Activated T-cell treated with anti-CD3 and anti-CD28 coated beads, Interleukin-2, amount 50 U/mL, for 72 hours (primary cell): ENCODE measurements around the gene CBR1. TPM values are rescaled to one million over a fixed set of nuclear protein-coding genes. Genes with fewer than 3 reads are reported as not detected.

Experiments used
- ATAC-seq, 2 donors: fragments of 150-1000 bp; cut with Tn5 transposase; replicated peaks in 1 of 2; 2 replicates each; pipeline ENCODE4 v1.10.0; 2021; ENCODE audit warnings: moderate library complexity in 2 of 2, mild to moderate bottlenecking in 1 of 2
- DNase-seq, 2 donors: peaks; one replicate each; pipeline ENCODE4 v3.0.0; 2021 to 2022; ENCODE audit warnings: mixed read lengths in 1 of 2
- H3K27ac Mint-ChIP-seq: one replicate; pipeline ENCODE4 v1.8.0; 2022; ENCODE audit warnings: mild to moderate bottlenecking, moderate library complexity, mixed read lengths
- H3K27me3 Mint-ChIP-seq: one replicate; pipeline ENCODE4 v1.8.0; 2022; ENCODE audit warnings: low read depth, mixed read lengths
- H3K36me3 Mint-ChIP-seq, 2 donors: one replicate each; pipeline ENCODE4 v1.8.0; 2022; ENCODE audit warnings: mixed read lengths in 2 of 2, mild to moderate bottlenecking in 1 of 2; ENCODE audit not compliant: insufficient read depth in 2 of 2
- H3K4me1 Mint-ChIP-seq: one replicate; pipeline ENCODE4 v1.8.0; 2022; ENCODE audit warnings: low read depth, mixed read lengths
- H3K4me3 Mint-ChIP-seq, 2 donors: one replicate each; pipeline ENCODE4 v1.8.0; 2022; ENCODE audit warnings: mild to moderate bottlenecking in 2 of 2, mixed read lengths in 2 of 2, moderate library complexity in 2 of 2
- H3K9me3 Mint-ChIP-seq, 2 donors: one replicate each; pipeline ENCODE4 v1.8.0; 2022; ENCODE audit warnings: mixed read lengths in 2 of 2
- total RNA-seq, 2 donors: library from RNA; stranded (reverse); gene quantifications; one replicate each; pipeline ENCODE4 v1.2.3, GENCODE V29; 2022

The CBR1 gene
- total RNA-seq, 2 donors from 2014 or later, result 17.0 to 38.5 TPM

DNA sequence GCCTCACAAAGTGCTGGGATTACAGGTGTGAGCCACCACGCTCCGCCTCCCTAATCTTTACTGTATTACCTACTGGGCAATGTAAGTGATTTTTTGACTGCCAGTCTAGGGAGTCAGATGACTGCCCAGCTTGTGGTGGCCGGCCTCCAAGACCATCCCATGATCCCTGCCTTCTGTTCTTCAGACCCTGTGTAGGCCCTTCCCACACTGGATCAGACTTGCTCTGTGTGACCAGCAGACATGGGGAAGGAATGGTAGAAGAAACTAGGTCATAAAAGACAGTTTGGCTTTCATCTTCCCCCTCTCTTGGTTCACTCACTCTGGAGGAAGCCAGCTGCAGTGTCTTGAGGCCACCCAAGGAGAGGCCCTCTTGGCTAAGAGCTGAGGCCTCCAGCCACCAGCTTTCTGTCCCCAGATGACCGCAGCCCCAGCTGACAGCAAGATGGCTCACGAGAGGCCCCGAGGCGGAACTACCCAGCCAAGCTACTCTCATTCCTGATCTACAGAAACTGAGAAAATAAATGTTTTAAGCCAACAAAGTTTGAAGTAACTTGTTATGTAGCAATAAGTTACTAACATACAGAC is 50.6 kb downstream of the CBR1 start:
- Mint-ChIP-seq H3K36me3 (no peaks in the 10 kb centered on the region), H3K27me3 (no peaks in the 10 kb centered on the region), H3K27ac (no peak overlapping the region), H3K9me3 (no peaks in the 10 kb centered on the region), H3K4me3 (no peak overlapping the region), H3K4me1 (no peaks in the 10 kb centered on the region)
- ATAC-seq (no peak), DNase-seq (no peak)

Other genes starting within 250 kb of the CBR1 start
- 10 to 100 TPM; 14.0 to 16.7 TPM for gene SETD4, start 9.5 kb upstream of the CBR1 start, total RNA-seq
- gene CBR3, start 65.1 kb downstream of the CBR1 start, total RNA-seq, result 10 to 100 TPM; 13.0 to 19.2 TPM
- gene DOP1B, start 86.8 kb downstream of the CBR1 start, total RNA-seq, result 10 to 100 TPM; 18.6 to 20.1 TPM